Limb (tissue), 2 donors: ENCODE results near the gene SOX1.
A peak's percentile ranks its signal among the peaks of the same experiment; 100 is the strongest.

Source experiments
- DNase-seq, 2 donors: peaks; one replicate each; pipeline ENCODE4 v3.0.0-alpha.2; 2016; ENCODE audit errors: extremely low spot score in 2 of 2

SOX1 gene

GRCh38 chr13:112067116-112067741 lies at the start of gene SOX1:
TSS of gene SOX1 (plus strand) at chr13:112067149. CDS start at chr13:112067659, 510 bp downstream.
- peak in 1 of 2 donors; percentile 71 for DNase-seq

- DNase-seq = no peak
These were observed 42.4 kb upstream of the SOX1 start for GRCh38 chr13:112024577-112024976.

- no peak for DNase-seq
These were observed 39.7 kb upstream of the SOX1 start for GRCh38 chr13:112027250-112027649.

- no peak for DNase-seq
These were observed 38.5 kb upstream of the SOX1 start for GRCh38 chr13:112028481-112028880.

GRCh38 chr13:112029143-112029542 lies 37.8 kb upstream of the SOX1 start:
- no peak for DNase-seq

- DNase-seq = no peak
These were observed 34.6 kb upstream of the SOX1 start for GRCh38 chr13:112032186-112032993.

DNA sequence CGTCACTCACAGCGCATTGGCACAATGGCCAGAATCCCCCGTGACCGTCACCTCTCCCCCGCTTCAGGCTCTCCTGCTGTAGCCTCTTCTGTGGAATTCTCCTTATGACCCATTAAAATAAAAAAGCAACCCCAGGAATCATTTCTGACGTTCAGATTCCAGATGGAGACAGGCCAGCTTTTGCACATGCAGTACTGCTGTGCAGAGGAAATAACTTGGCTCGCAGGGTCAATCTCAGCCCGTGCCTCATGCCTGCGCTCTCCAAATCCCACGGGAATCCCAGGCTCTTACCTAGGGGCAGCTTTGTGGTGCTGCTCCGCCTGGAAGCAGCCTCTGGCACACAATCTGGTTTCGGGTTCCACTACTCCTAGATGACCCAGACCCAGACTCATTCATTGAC lies 32.7 kb upstream of the SOX1 start:
- DNase-seq = peak in 1 of 2 donors; percentile 32

DNA sequence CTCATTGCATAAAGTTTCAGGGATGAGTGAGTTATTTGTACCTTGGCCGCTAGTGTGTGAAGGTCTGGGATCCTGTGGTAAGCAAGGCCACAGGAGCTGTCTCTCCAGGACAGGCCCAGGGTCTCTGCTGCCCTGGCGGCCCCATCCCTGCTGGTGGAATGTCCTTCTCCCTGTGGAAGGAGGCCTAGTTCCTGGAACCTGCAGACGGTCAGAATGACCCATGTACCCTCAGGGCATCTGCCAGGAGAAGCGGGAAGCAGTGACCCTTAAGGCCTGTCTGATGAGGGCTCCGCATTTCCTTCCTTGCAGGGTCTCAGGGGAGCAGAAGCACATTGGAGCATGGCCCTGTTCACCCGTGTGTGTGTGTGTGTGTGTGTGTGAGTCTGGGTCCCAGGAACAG lies 32.1 kb upstream of the SOX1 start:
- no peak for DNase-seq

DNA sequence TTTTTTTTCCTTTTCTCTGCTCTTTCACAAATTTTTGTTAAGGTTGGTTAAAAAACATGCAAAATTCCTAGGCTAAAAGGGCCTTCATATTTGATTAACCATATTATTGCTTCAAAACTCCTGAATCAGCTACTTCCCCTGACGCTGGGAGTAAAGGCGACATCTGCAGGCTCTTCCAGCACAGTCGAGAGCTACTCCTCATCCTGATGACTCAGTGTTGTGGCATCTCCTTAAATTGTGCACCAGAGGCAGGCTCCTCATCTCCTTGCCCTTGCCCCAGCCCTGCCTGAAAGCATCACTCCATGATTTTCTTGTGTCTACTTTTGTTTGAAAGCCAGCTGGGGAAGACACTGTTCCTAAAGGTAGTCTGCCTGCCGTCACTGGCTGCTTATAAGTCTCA lies 24.5 kb upstream of the SOX1 start:
- no peak for DNase-seq

DNA sequence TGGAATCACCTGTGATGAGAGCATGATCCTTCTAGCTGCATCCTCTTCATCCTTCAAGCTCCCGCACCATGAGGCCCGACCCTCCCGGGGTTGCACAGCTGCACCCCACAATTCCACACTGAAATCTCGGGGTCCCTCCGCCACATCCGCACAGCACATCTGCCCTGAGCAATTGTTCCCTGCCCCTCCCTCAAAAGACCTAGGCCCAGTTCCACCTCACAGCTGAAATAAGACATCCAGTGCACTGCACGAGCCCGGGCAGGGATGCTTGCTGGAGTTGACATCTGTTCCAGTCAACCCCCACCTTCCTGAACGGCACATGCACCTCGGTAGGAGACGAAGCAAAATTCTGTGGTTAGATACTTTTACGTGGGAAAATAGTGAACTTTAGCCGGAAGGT lies 14.7 kb upstream of the SOX1 start:
- no peak for DNase-seq

GRCh38 chr13:112053167-112053743 lies 13.7 kb upstream of the SOX1 start:
- DNase-seq = no peak

DNA sequence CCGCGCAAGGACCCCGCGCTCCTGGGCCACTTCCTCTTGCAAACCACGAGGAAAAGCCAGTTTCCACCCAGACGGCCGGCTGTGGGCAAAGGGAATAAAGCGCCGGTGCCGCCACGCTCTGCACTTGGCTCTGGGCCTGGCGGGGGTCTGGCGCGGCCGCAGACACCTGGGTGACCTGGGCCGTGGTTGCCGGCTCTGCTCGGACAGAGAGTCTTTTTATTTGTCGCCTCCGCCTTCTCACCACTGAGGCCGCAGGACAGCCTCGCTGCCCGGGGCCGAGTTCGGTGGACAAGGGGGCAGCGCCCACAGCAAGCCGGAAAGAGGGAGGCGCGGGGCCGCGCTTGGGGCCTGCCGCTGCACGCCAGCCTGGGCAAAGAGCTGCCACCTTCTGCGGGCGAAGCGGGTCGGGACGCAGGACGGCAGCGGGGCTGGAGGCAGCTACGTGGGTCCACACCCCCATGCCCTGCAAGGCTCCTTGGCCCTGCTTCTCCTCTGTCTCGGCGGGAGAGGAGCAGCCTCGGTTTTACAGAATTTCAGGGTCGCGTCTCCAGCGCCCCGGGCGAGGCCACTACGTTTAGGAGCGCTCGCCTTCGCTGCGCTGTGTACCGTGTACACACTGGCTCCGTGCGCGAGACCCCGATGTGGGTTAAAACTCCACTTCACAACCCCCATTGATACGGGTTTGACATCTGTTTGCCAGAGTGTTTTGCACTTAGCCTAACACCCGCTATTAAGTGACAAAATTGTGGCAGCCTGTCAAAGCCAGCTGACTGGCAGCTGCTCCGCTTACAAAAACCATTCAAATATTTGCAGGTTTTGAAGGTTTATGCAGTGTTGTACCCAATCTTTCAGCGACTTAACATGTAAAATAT lies 13.0 kb upstream of the SOX1 start:
- no peak for DNase-seq

DNA sequence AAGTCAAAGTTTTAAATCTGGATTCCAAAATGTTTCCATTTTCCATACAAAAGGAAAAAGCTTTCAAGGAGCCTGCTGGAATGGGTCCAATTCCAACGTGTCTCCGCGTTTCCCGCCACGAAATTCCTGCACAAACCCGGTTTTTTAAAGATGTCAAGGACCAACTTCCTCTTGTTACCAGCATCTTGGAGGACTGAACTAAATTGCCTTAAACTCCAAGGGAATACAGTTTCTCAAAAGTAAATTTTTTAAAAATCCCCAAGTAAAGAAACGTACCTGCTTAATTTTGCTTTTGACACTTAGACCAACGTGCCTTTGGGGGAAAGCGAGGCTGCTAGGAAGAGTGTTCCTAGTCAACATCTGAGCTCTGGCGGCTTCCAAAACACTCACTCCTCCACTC lies 12.3 kb upstream of the SOX1 start:
- no peak for DNase-seq

DNA sequence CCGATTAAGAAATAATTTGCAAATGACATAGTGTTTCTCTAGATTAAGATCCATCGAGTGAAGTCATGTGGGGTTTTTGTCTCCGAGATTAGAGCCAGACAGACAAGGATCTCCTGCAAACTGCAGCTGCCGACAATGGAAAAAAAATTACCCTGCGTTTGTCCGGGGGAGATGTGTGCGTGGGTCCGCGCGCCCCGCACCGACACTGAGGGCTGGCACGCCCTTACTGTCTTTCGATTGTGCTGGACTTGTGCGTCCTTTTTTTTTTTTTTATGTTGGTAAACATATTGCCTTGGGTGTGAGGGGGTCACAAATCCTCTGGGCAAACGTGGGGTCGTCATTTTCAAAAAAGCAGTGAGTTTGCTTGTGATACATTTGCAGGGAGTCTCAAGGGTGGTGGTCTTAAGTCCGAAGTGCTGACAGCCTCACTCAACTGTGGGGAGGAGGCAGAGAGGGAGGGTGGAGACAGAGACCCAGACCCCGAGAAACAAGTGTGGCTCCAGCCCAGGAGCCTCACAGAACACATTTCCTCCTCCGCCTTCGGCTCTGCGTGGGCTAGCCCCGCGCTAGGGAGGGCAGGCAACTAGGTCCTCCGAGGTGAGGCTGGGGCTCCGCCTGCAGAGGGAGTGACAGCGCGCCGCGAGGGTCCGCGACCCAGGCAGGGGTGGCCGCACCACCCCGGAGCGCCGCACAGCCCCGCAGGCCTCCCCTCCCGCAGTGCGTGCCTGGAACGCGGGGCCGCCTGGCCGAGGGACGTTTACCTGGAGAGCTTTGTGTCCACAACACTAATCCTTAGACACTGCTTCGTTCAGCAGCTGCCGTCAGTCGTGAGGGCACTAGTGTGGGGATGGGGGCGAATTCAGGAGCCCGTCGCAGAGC lies 11.7 kb upstream of the SOX1 start:
- no peak for DNase-seq

DNA sequence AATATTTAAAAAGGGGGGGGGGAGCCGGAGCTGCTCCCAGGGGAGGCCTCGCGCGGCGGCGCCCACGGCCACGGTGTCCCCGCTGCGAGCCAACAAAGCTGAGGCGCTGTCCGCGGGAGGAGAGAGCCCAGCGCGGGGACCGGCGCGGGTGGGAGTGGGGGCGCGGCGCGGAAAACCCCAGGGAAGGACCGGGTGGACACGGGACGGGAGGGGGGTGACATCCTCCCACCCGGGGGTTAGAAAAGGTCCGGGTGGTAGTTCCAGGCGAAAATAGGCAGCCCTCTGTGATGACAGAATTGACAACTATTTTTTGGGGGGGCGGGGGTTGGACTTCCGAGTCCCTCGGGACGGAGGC lies 11.1 kb upstream of the SOX1 start:
- no peak for DNase-seq

GRCh38 chr13:112056284-112056727 lies 10.6 kb upstream of the SOX1 start:
- DNase-seq = no peak

- DNase-seq = peak in 1 of 2 donors; percentile 52
These were observed 10.1 kb upstream of the SOX1 start for GRCh38 chr13:112056739-112057438.

DNA sequence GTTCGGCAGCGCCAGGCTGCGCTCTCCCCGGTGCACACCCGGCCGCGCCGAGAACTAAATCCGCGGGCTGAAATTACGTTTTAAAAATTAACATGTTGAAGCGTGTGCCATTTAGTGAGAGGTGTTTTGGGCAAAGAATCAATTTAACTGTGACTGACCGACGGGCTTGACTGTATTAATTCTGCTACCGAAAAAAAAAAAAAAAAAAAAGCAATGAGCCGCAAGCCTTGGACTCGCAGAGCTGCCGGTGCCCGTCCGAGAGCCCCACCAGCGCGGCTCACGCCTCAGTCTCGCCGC lies 9.6 kb upstream of the SOX1 start:
- no peak for DNase-seq

DNA sequence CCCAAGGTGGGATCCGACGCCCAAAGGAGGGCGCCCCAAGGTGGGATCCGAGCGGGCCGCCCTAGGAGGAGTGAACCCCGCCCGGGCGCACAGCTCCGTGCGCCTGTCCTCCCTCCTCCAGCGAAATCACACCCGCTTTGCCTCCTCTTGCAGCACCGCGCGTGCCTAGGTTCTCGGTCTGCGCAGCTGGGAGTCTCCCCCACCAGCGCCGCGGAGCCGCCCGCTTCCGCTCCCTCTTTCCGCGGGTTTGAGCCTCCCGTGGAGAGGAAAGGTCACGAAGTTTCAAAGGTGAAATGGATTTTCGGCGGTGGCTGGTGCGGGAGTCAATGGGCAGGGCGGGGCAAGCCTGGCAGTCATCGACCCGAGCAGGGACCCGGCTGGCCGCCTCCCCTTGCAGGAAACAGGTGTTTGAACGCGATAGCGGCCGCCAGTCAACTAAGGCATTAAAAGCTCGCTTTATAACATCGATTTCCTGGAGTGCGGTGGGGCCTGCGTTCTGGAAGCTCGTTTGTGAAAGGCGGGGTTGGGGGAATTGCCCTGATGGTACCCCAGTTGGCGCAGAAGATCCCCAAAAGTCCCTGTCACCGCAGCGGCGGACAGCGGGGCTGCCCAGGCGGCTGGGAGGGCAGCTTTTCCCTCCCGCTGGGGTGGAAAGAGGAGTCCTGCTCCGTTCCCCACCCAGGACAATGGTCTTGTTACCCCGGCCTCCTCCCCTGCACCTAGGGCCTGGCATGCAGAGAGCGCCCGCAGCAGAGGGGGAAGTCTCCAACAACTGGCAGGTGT lies 9.0 kb upstream of the SOX1 start:
- peak in 1 of 2 donors; percentile 38 for DNase-seq

DNA sequence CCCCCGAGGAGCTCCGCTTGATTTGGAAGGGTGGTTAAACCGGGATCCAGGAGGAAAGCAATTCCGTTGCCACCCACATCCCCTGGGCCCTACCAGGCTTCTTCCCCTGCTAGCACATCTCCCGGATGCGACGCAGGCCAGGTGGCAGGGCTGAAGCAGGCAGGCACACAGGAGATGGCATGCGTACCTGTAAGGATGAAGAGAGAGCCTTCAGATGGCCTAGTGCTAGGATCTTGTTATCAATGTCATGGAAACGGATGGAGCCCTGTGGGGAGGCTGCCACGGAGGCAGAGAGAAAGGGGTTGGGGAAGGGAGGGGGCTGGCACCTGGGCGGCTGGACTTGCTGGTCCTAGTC lies 8.5 kb upstream of the SOX1 start:
- no peak for DNase-seq
